ENCODE measurements around the gene C1QC.

The C1QC gene

GRCh38 chr1:22676916-22677583 is 33.6 kb downstream of the C1QC start:
- no peak for DNase-seq (ENCODE audit: insufficient read length, low spot score)
- no peak for FAIRE-seq

GRCh38 chr1:22677931-22678896 is 34.8 kb downstream of the C1QC start:
- FAIRE-seq = no peak

GRCh38 chr1:22680726-22681125 is 37.3 kb downstream of the C1QC start:
- FAIRE-seq (no peak), DNase-seq (ENCODE audit: insufficient read length, low spot score) (no peak)

More at GRCh38 chr1:22677931-22678896, 34.8 kb downstream of the C1QC start:
- no peak for DNase-seq (ENCODE audit: insufficient read length, low spot score)

GRCh38 chr1:22681556-22682276 is 38.3 kb downstream of the C1QC start:
- FAIRE-seq (no peak), DNase-seq (ENCODE audit: insufficient read length, low spot score) (no peak)

GRCh38 chr1:22683547-22683946 is 40.1 kb downstream of the C1QC start:
- FAIRE-seq (no peak), DNase-seq (ENCODE audit: insufficient read length, low spot score) (no peak)

GRCh38 chr1:22685591-22686059 is 42.2 kb downstream of the C1QC start:
- no peak for FAIRE-seq
- no peak for DNase-seq (ENCODE audit: insufficient read length, low spot score)

GRCh38 chr1:22687191-22687590 is 43.8 kb downstream of the C1QC start:
- FAIRE-seq = no peak

GRCh38 chr1:22688466-22688865 is 45.0 kb downstream of the C1QC start:
- FAIRE-seq (no peak), DNase-seq (ENCODE audit: insufficient read length, low spot score) (no peak)

More at GRCh38 chr1:22687191-22687590, 43.8 kb downstream of the C1QC start:
- no peak for DNase-seq (ENCODE audit: insufficient read length, low spot score)

- no peak for DNase-seq (ENCODE audit: insufficient read length, low spot score)
- no peak for FAIRE-seq
These were observed 46.1 kb downstream of the C1QC start for GRCh38 chr1:22689505-22689904.

- FAIRE-seq (no peak), DNase-seq (ENCODE audit: insufficient read length, low spot score) (no peak)
These were observed 47.8 kb downstream of the C1QC start for GRCh38 chr1:22691031-22691753.

GRCh38 chr1:22694172-22694571 is 50.7 kb downstream of the C1QC start:
- FAIRE-seq (no peak), DNase-seq (ENCODE audit: insufficient read length, low spot score) (no peak)

- FAIRE-seq (no peak), DNase-seq (ENCODE audit: insufficient read length, low spot score) (no peak)
These were observed 53.2 kb downstream of the C1QC start for GRCh38 chr1:22696610-22697009.

Measured in GM19239 (cell line).